ENCODE results near the gene IQSEC1.

IQSEC1 gene

DNA sequence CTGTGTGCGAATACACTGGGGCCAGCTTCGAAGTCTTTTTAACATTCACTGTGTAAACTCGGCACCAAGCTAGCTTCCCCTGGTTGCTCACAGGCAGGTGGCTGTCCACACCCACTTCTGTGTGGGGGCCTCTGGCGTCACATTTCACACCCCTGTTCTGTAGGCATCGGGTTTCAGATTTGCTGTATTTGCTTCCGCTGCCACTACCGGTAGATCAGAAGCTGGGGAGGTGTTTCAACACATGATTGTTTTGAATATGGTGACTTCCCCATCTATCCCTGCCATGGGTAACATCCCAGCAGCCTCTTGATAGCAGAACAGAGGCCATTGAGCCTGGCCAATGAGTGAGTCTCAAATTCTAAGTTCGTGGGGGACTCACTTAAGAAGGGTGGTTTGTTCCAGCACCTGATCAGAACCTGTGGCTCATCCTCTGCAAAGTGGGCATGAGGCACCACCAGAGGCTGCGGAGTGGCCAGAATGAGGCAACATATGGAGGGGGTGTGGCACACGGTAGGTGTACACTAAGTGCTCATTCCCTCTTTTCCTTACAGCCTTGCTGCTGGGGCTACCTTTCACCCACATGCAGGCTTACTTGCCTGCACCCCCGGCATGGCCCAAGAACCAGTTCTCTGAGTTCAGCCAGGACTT lies 61.5 kb downstream of the IQSEC1 start:
- Mint-ChIP-seq H3K27me3 (ENCODE audit: low read depth) (no peaks in the 10 kb centered on the region), H3K4me3 (peak overlapping the region; percentile 82), H3K36me3 (ENCODE audit: low read depth) (peaks cover 25% of the 10 kb centered on the region), H3K4me1 (ENCODE audit: low read depth) (peaks cover 65% of the 10 kb centered on the region), H3K9me3 (no peaks in the 10 kb centered on the region), H3K27ac (peak overlapping the region; percentile 100)

DNA sequence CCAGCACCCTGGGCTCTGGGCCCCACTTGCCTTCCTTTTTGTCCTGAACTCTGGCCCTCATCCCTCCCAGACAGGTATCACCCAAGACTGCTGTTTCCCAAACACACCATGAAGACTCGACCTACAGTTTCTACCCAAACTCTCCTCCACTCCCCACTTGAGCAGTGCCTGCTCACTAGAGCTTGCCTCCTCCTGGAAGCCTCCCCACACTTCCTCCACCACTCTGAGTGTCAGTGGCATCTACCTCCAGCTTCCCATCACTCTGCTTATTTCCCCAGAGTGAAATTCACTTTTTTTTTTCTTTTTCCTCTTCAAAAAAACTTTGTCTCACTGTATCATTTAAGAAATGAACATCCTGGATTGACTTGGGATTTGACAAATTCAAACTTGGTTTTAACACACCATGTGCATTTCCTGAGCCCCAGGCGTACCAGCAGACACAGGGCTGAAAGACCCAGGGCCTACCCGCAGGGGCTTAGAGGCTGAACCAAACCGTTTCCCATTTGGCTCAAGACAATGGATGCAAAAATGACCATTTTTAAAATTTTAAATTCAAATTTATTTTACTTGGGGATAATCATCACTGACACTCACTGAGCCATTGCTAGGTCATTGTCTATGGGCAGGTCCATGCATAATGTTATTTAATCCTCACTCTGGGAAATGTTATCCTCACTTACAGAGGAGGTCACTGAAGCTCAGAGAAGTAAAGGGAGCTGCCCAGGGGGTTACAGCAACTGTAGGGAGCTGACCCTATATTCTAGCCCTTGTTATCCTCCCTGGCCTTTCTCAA lies 62.3 kb downstream of the IQSEC1 start:
- Mint-ChIP-seq H3K9me3 (no peaks in the 10 kb centered on the region), H3K4me3 (peak overlapping the region; percentile 82), H3K36me3 (ENCODE audit: low read depth) (peaks cover 23% of the 10 kb centered on the region)

DNA sequence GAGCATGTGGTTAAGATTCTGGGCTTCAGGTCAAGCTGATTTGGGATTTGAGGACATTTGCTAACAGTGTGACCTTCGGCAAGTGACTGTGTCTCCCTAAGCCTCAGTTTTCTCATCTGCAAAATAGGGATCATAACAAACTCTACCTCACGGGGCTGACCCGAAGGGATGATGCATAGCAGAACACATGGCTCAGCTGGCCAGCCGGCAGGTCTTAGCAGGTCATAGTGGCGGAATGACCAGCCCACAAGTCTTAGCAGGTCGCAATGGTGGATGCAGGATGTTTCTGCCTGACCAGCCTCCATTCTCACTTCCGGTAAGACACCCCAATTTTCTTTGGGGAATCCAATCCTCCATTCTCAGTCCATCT lies 63.3 kb downstream of the IQSEC1 start:
- peaks cover 65% of the 10 kb centered on the region for H3K4me1 Mint-ChIP-seq (ENCODE audit: low read depth)
- H3K27me3 Mint-ChIP-seq (ENCODE audit: low read depth) = no peaks in the 10 kb centered on the region
- H3K9me3 Mint-ChIP-seq = no peaks in the 10 kb centered on the region
- peak overlapping the region; percentile 100 for H3K27ac Mint-ChIP-seq
- H3K4me3 Mint-ChIP-seq = peak overlapping the region; percentile 75
- peaks cover 26% of the 10 kb centered on the region for H3K36me3 Mint-ChIP-seq (ENCODE audit: low read depth)

More for the DNA sequence above, 62.3 kb downstream of the IQSEC1 start:
- no peaks in the 10 kb centered on the region for H3K27me3 Mint-ChIP-seq (ENCODE audit: low read depth)
- peak overlapping the region; percentile 100 for H3K27ac Mint-ChIP-seq
- H3K4me1 Mint-ChIP-seq (ENCODE audit: low read depth) = peaks cover 62% of the 10 kb centered on the region

DNA sequence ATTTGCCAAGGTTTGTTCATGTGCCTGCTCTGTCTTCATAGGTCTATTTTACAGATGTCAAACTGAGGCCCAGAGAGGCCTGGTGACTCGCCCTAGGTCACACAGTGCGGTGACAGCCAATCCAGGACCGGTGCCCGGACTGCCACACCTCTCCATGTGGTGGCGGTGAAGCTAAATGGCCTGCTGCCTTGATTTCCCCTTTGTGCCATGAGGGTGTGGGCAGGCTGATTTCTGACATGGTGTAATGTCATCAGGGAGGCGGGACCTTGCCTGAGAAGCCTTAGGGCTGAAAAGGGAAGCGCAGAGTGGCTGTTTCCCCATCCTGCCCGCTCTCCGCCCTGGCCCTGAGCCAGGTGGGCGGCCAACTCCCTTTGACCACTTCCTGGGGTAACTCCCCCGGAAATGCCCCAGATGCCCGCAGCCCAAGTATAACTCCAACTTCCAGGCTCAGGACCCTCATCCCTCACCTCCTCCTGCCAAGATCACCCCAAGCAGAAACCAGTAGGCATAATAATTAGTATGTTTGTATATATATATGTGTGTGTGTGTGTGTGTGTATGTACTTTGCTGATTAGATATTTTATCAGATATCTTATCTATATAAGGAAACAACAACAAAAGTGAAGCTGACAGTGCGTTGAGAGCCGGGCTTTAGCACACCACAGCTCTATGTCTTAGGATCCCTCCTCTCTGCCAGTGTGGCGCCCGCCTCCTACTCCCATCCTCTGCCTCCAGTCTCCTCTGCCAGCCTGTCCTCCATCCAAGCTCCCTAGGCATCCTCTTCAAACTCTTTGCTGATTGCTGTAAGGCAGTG lies 63.9 kb downstream of the IQSEC1 start:
- Mint-ChIP-seq H3K27ac (peak overlapping the region; percentile 100), H3K9me3 (no peaks in the 10 kb centered on the region), H3K4me1 (ENCODE audit: low read depth) (peaks cover 63% of the 10 kb centered on the region), H3K36me3 (ENCODE audit: low read depth) (peaks cover 26% of the 10 kb centered on the region), H3K4me3 (peak overlapping the region; percentile 75), H3K27me3 (ENCODE audit: low read depth) (no peaks in the 10 kb centered on the region)

DNA sequence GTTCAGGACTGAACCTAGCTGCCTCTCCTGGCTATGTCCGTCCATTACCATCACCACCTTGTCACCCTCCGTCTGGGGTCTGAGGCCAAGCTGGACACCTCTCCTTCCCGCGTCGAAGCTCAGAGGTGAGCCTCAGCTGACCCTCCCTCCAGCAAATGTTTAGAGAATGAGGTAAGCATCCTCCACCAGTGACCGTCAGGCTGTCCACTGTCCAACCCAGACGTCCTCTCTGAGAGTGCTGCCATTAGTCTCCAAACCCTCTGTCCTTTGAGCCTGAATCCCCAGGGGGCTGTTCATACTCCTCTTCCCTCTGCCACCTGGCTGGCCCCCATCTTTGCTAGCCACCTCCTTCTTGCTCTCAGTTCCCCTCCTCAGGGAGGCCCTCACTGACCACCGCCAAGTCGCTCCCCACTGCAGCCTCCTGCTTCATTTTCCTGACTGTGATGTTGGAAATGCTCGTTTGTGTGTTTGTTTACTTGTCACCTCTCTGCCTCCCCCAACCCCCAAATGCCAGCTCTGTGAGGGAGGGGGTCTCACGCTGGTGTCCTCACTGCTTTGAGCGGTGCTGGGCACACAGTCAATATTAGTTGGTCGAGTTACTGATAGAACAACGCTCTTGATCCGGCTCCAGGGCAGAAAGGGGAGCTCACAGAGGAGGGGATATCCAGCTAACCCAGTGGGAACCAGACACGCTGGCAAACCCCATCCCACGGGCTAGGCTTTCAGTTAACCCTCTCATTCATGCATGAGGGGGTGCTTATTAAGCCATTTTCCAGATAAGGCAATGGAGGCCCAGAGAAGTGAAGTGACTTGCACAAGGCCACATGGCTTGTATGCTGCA lies 64.9 kb downstream of the IQSEC1 start:
- no peaks in the 10 kb centered on the region for H3K27me3 Mint-ChIP-seq (ENCODE audit: low read depth)
- H3K4me3 Mint-ChIP-seq = peak overlapping the region; percentile 6
- peak overlapping the region; percentile 100 for H3K27ac Mint-ChIP-seq
- H3K9me3 Mint-ChIP-seq = no peaks in the 10 kb centered on the region
- H3K36me3 Mint-ChIP-seq (ENCODE audit: low read depth) = peaks cover 23% of the 10 kb centered on the region
- peaks cover 63% of the 10 kb centered on the region for H3K4me1 Mint-ChIP-seq (ENCODE audit: low read depth)

DNA sequence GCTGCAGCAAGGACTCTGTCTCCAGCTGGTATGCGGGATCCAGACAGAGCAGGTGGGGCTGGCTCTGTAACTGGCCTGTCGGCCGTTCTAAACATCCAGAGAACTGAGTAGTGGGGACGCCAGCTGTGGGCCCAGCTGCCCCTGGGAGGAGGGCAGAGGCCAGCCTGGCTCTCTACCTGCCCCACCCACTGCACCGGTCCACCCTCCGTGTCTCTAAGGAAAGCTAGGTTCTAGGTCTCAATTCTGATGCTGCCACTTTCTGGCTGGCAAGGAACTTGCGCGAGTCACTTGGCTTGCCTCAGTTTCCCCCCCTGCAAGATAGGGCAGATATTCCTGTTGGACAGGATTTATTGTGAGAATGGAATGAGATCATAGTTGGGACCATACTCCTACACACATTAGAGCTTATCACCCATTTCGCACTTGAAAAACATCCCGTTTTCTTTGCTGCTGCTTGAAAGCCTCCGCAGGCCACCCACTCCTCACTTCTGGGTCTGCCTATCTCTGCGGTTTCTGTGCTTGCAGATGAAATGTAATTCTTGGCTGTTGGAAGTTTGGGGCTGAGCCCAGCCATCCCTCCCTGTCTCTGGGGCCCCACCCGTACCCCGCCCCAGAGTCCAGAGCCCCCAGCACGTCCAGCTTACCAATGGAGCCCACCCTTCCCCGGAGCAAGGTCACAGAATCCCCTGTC lies 65.8 kb downstream of the IQSEC1 start:
- Mint-ChIP-seq H3K4me3 (no peak overlapping the region), H3K36me3 (ENCODE audit: low read depth) (peaks cover 22% of the 10 kb centered on the region), H3K27ac (no peak overlapping the region)

DNA sequence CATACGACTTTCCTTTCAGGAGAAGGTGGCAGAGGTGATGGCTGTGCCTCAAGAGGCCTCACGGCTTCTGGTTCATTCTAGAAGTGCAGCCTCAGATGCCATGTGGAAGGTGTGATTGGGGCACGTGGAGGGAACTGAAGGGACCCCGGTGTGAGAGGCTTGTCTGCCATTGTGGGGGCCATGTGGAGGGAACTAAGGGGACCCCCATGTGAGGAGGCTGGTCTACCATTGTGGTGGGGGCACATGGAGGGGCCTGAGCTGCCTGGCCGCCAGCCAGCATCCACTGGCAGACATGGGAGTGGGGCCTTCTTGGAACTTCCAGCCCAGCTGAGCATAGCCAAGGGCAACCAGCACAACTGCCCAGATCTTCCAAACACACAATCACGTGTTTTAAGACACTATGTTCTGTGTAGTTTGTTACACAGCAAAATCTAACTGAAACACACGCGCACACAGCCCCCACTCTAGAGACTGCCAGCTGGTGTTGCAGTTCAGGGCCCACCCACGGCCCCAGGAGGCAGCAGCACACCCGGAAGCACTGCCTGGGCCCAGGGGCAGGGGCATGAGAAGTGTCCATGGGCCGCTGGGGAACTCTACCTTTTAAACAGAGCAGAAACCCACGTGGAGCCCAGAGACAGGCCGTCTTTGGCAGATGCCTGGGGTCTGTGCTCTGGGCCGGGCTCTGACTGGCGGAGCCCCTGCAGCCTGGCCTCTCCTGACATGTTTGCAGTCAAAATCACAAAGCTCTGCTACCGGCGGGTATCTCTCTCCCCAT lies 66.8 kb downstream of the IQSEC1 start:
- Mint-ChIP-seq H3K27me3 (ENCODE audit: low read depth) (no peaks in the 10 kb centered on the region), H3K4me3 (no peak overlapping the region), H3K4me1 (ENCODE audit: low read depth) (peaks cover 60% of the 10 kb centered on the region), H3K27ac (no peak overlapping the region), H3K9me3 (no peaks in the 10 kb centered on the region), H3K36me3 (ENCODE audit: low read depth) (peaks cover 23% of the 10 kb centered on the region)

More for the DNA sequence above, 65.8 kb downstream of the IQSEC1 start:
- H3K27me3 Mint-ChIP-seq (ENCODE audit: low read depth) = no peaks in the 10 kb centered on the region
- H3K4me1 Mint-ChIP-seq (ENCODE audit: low read depth) = peaks cover 64% of the 10 kb centered on the region
- no peaks in the 10 kb centered on the region for H3K9me3 Mint-ChIP-seq

DNA sequence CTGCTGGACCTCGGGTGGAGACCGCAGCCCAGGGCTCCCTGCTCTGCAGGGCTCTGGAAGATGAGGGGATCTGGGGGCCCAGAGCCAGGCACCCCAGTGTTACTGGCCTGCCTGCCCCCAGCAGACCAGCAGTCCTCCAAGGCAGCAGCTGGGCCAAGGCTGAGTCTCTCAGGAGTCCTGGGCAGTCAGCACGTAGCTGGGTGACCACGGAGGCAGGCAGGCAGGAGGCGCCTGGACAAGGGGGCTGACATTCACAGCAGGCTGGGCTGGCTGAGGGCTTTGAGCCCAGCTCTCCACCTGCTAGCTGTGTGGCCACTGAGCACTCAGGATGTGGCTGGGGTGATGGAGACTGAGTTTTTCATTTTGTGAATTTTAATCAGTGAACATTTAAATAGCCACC lies 67.9 kb downstream of the IQSEC1 start:
- Mint-ChIP-seq H3K4me3 (no peak overlapping the region), H3K27me3 (ENCODE audit: low read depth) (no peaks in the 10 kb centered on the region), H3K9me3 (no peaks in the 10 kb centered on the region), H3K4me1 (ENCODE audit: low read depth) (peaks cover 50% of the 10 kb centered on the region), H3K36me3 (ENCODE audit: low read depth) (peaks cover 26% of the 10 kb centered on the region), H3K27ac (no peak overlapping the region)

DNA sequence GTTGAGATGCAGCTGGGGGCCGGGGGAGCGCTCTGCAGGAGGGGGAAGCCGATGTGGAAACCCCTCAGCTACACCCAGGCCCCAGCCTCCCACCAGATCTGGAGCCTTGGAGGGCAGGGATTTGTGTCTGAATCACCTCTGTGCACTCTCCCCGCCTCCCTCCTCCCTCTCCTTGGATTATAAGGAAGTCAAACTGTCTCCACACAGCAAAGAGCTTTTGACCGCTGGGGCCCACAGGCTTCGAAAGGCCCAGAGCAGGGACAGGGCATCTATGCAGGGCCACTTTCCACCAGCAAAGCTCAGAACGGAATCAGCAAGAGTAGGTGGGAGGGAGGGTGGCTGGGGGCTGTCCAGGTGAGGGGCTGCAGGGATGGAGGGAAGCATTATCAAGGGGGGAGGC lies 68.9 kb downstream of the IQSEC1 start:
- Mint-ChIP-seq H3K27ac (no peak overlapping the region), H3K36me3 (ENCODE audit: low read depth) (peaks cover 26% of the 10 kb centered on the region), H3K4me3 (no peak overlapping the region), H3K27me3 (ENCODE audit: low read depth) (no peaks in the 10 kb centered on the region), H3K9me3 (no peaks in the 10 kb centered on the region), H3K4me1 (ENCODE audit: low read depth) (peaks cover 47% of the 10 kb centered on the region)

DNA sequence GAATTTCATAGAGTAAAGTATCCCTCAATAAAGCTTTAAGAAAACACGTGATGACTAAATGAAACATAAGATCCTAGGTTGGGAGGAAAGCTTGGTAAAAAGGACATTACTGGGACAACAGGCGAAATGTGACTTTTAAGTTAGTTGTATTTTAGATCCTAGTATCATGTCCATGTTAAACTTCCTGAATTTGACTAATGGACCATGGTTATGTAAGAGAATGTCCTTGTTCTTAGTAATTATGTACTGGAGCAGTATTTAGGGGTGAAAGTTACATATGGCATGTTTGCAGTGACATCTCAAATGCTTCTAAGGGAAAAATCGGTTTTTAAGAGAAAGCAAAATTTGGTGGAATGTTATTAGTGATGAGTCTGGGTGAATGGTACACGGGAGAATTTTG lies 69.6 kb downstream of the IQSEC1 start:
- no peak overlapping the region for H3K27ac Mint-ChIP-seq
- H3K4me3 Mint-ChIP-seq = no peak overlapping the region
- peaks cover 44% of the 10 kb centered on the region for H3K4me1 Mint-ChIP-seq (ENCODE audit: low read depth)
- H3K27me3 Mint-ChIP-seq (ENCODE audit: low read depth) = no peaks in the 10 kb centered on the region
- peaks cover 28% of the 10 kb centered on the region for H3K36me3 Mint-ChIP-seq (ENCODE audit: low read depth)
- H3K9me3 Mint-ChIP-seq = no peaks in the 10 kb centered on the region

DNA sequence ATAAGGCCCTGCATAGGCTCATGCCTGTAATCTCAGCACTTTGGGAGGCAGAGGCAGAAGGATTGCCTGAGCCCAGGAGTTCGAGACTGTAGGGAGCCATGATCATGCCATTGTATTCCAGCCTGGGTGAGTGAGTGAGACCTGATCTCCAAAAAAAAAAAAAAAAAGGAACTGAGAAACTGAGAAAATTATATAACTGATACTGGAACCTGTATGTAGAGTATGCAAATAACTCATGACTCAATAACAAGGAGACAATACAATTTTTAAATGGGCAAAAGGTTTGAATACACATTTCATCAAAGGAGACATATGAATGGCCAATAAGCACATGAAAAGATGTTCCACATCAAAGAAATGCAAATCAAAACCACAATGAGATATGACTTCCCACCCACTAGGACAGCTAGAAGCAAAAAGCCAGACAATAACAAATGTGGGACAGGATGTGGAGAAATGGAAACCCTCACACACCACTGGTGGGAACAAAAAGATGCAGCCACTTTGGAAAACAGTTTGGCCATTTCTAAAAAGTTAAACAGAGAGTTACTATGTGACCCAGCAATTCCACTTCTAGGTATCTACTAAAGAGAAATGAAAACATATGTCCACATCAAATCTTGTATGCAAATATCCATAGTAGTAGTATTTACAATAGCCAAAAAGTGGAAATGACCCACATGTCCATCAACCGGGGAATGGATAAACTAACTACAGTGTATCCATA lies 70.7 kb downstream of the IQSEC1 start:
- Mint-ChIP-seq H3K4me3 (peak overlapping the region; percentile 4), H3K36me3 (ENCODE audit: low read depth) (peaks cover 30% of the 10 kb centered on the region), H3K9me3 (no peaks in the 10 kb centered on the region), H3K27me3 (ENCODE audit: low read depth) (no peaks in the 10 kb centered on the region), H3K4me1 (ENCODE audit: low read depth) (peaks cover 42% of the 10 kb centered on the region), H3K27ac (peak overlapping the region; percentile 61)

DNA sequence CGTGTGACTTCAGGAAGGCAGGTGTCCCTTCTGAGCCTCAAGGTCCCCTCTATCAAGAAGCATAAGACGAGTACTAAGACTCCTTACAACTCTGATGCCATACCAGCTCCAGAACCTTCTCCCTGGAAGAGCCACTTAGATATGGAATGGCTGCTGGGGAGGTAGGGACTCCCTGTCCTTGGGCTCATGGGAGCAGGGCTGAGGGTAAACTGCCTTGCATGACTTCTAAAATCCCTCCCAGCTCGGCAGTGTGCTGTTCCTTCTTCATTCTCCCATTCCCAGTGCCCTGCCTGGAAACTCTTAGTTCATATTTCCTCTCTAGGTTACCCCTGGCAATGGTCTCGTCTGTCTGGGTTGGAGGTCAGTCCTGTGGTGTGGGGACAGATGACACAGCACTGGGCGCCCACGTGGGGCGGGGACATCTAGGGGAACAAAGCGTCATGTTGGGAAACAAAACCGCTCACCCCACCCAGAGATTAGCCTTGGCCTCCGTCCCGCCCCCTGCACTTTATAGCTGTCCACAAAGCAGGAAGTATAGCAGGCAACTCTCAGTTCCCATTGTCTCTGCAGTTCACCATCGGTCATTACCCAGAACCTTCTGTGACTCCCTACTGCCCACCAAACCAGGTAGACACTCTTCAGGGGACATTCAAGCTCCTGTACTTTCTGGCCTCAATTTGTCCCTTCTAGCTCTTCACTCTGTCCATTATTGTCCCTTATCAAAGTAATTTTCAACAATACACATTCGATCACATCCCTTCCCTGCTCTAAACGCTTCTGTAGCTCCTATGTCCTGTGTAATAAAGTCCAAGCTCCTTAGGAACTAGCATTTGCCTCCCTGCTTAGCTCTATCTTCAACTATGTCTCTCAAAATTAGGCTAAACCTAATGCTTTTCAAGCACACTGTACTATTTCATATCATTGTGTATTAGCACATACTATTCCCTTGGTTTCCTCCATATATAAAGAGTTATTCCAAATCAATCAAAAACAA lies 73.8 kb downstream of the IQSEC1 start:
- peaks cover 46% of the 10 kb centered on the region for H3K4me1 Mint-ChIP-seq (ENCODE audit: low read depth)
- no peak overlapping the region for H3K27ac Mint-ChIP-seq
- peaks cover 34% of the 10 kb centered on the region for H3K36me3 Mint-ChIP-seq (ENCODE audit: low read depth)
- no peaks in the 10 kb centered on the region for H3K27me3 Mint-ChIP-seq (ENCODE audit: low read depth)
- H3K9me3 Mint-ChIP-seq = no peaks in the 10 kb centered on the region
- no peak overlapping the region for H3K4me3 Mint-ChIP-seq
